HG03354 (cell line): ENCODE results near the gene EPB41L3.
"Not testable (repeated sequence)": the region's sequence is repeated elsewhere in the genome, so short reads cannot be mapped to it uniquely, and the experiment has no call there.

Experiments used
- ATAC-seq: cut with Tn5 transposase; IDR thresholded peaks from one replicate; pipeline ENCODE4 v1.9.1; 2021; ENCODE audit warnings: mild to moderate bottlenecking; ENCODE audit not compliant: unreplicated experiment, poor library complexity, severe bottlenecking

Gene EPB41L3

DNA sequence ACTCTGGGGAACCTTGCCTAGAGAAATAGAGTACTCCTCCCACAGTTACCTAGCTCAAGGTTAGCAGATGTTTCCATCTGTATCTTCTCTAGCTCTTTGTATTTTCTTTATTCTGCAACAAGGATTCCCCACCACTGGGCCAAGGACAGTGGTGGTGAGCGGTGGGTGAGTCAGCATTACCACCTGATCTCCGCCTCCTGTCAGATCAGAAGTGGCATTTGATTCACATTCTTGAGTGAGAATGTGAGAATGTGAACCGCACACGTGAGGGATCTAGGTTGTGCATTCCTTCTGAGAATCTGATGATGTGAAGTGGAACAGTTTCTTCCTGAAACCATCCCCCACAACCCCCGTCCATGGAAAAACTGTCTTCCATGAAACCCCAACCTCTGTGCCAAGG, 9.0 kb downstream of the EPB41L3 start:
- no peak for ATAC-seq

DNA sequence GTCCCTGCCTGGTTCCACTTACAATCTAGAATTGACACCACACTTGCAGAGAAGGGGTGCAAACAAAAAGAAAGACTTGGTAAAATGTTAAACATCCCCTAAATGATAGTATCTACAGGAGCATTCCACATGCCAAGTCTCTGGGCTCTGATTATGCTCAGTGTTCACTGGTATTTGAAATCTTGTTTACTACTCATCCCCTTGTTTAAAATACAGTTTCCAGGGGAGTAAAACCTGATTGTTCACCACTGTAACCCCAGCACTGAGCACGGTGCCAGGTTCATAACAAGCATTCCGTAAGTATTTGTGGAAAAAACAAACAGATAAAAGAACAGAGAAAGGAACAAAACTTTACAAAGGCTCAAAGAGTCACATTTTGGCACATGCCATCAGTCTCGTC, 11.7 kb downstream of the EPB41L3 start:
- ATAC-seq = no peak

GRCh38 chr18:5530629-5531178, 13.1 kb downstream of the EPB41L3 start:
- ATAC-seq = no peak

GRCh38 chr18:5529471-5529870, 14.3 kb downstream of the EPB41L3 start:
- ATAC-seq = no peak

DNA sequence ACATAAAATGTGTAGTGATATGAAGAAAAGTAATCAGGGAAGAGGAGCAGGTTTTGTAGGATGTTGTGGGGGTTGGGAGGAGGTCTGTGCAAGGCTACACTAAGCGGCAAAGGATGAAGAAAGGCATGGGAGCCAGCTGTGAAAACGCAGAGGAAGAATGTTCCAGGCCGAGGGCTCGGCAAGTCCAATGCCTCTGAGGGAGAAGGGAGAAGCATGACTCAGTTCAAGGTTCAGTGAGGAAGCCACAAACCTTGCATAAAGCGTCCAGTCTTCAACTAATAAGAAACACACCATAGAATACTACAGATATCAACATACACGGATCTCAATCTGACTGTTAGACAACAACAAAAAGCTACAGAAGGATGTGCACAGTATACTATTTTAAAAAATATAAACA, 16.2 kb downstream of the EPB41L3 start:
- ATAC-seq = no peak

- no peak for ATAC-seq
These were observed 19.1 kb downstream of the EPB41L3 start for GRCh38 chr18:5524660-5525059.

- no peak for ATAC-seq
These were observed 22.8 kb downstream of the EPB41L3 start for GRCh38 chr18:5521000-5521399.

GRCh38 chr18:5520464-5520863, 23.3 kb downstream of the EPB41L3 start:
- no peak for ATAC-seq

GRCh38 chr18:5519448-5520298, 24.1 kb downstream of the EPB41L3 start:
- no peak for ATAC-seq

DNA sequence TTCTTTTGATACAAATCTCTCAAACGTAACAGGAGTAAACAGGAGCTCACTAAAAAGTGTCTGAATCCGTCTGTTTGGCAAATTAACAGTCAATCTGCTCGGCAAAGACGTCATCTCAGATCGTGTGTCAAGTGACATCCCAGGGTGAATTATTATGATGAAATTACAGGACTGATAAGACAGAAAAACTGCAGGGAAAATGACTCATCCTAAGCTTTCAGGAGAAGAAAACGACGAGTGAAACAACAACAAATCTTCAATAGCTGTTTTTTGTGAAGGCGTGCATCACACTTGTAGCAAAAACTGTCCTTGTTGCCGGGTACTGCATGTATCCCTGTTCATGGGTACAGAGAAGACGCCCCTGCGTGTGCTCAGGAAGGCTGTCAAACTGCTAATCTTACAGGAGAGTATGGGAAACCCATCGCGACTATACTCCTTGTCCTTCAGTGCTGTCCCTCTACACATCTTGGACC, 24.9 kb downstream of the EPB41L3 start:
- no peak for ATAC-seq

DNA sequence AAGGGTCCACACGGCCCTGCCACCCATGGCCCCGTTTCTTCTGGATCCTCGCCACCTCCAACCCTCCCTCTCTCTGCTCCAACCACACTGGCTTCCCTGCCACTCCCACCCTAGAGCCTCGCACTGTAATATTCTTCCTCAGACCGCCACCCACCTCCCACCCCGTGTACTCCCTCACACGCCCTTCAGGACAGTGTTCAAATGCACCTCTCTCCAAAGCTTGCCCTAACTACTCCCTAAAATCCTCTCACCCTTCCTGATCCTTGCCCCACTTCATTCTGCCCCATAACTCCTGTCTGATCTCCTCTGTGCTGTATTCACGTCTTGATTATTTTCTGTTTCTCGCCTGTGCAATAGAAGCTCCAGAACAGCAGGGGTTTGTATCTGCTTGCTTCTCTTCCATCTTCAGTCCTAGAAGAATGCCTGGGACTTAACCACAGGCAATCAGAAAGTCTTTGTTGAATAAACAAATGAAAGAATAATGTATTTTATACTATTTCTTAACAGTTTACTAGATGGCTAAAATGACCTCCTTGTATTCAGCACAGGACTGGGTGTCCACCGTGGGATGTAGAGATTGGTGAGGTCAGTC, 25.5 kb downstream of the EPB41L3 start:
- no peak for ATAC-seq

GRCh38 chr18:5516841-5517240, 27.0 kb downstream of the EPB41L3 start:
- ATAC-seq = no peak

DNA sequence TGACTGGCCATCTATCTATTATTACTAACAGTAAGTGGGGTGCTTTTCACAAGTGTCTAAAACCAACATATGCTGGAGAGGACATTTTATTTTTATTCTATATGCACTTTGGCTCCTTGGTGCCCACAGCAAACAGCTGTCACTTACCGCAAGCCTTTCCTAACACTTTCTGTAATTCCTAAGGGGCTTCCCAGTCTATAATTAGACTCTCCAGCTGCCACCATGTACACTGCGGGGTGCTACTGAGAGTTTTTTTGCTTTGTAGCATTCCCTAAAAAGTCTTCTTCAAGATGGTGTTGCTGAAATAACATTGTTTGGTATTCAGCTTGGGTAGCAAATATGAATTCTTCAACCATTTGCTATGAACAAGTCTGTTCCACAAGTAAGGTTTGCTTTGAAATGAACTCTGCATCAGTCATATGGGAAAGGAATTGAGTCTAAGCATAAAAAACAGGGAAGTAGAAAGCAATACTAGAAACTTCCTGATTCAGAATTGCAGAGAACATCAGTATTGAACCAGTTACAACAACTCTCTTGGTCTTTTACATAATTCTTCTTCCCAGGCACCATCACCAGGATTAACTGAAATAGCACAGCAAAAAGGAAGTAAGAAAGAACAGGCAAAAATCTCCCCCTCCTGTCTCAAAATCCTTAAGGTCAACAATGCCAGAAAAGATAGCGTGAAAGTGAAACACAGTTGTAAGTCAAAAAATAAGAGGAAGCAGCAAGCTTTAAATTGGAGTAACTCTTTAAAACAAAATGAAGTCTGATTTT, 28.6 kb downstream of the EPB41L3 start:
- no peak for ATAC-seq

GRCh38 chr18:5513947-5514346, 29.9 kb downstream of the EPB41L3 start:
- ATAC-seq = no peak

- ATAC-seq = no peak
These were observed 31.6 kb downstream of the EPB41L3 start for GRCh38 chr18:5512176-5512575.

- ATAC-seq = not testable (repeated sequence)
These were observed 32.3 kb downstream of the EPB41L3 start for GRCh38 chr18:5511541-5511940.

DNA sequence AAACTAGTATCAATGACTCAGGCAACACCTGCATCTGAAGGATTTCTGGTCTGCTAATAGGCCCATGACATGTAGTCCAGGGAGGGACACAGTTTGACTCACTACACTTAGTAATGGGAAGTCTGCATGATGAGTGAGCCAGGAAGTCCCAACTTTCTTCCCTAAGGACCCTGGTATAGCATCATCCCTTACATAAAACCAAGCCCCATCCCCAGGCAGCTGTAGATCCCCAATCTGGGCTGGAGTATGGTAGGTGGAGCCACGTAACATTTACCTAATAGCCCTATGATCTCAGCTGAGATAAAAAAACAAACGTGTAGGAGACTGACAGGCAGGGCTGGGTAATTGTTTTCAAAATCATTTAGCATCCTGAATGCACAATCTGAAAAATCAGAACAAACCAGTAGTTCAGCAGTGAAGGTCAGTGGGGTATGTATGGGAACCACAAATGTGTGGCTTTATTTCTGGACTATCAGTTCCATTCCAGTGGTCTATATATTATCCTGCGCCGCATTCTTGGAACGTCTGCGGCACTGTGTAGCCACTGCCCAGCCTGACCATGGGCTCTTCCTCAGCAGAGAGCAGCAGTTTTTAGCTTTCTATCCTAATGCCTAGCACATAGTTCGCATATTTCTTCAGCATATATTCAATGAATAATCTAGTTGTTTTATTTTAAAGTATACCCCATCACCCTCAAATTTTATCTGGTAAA, 33.5 kb downstream of the EPB41L3 start:
- ATAC-seq = no peak

- ATAC-seq = no peak
These were observed 35.0 kb downstream of the EPB41L3 start for GRCh38 chr18:5508821-5509220.

- no peak for ATAC-seq
These were observed 36.0 kb downstream of the EPB41L3 start for GRCh38 chr18:5507756-5508155.

DNA sequence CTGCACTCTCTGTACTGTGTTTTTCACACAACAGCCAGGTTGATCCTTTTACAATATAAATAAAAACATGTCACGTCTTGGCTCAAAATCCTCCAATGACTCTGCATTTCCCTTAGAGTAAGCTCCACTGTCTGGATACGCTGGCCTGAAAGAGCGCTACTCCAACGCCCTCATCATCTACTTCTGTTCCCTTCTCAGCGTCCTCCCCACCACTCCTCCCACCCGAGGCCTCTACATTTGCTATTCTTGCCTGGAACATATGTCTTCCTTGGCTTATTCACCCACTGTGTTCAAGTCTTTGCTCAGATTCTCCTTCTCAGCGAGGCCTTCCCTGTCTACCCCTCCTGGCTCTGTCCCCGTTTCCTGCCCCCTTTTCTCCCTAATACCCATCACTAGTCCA, 37.6 kb downstream of the EPB41L3 start:
- ATAC-seq = no peak
